Spleen (tissue), 11 donors: ENCODE data around the gene HINT2. TPM values are rescaled to one million over a fixed set of nuclear protein-coding genes. Genes with fewer than 3 reads are reported as not detected.

Experiments
- DNase-seq: peaks from one replicate; pipeline ENCODE4 v3.0.0-alpha.2; 2020
- H3K27ac ChIP-seq, 8 donors: fragments of 200-600 bp; sonication (generic) in 7 of 8; 1 replicate in 4 of 8; 2 replicates in 4 of 8; pipeline versions ENCODE4 v1.5.0 to v1.8.0; 2016 to 2021; ENCODE audit warnings: inconsistent platforms in 4 of 8, mild to moderate bottlenecking in 4 of 8, moderate library complexity in 1 of 8
- H3K27me3 ChIP-seq, 7 donors: fragments of 200-600 bp; sonication (generic) in 6 of 7; replicated peaks in 1 of 7; 1 replicate in 4 of 7; 2 replicates in 3 of 7; pipeline versions ENCODE4 v1.5.0 to v1.8.0; 2016 to 2021; ENCODE audit warnings: inconsistent platforms in 3 of 7, mild to moderate bottlenecking in 1 of 7
- H3K36me3 ChIP-seq, 6 donors: fragments of 200-600 bp; sonication (generic) in 5 of 6; 1 replicate in 4 of 6; 2 replicates in 2 of 6; pipeline versions ENCODE4 v1.5.0 to v1.8.0; 2016 to 2021; ENCODE audit warnings: inconsistent platforms in 2 of 6
- H3K4me1 ChIP-seq, 6 donors: fragments of 200-600 bp; sonication (generic) in 5 of 6; 1 replicate in 3 of 6; 2 replicates in 3 of 6; pipeline versions ENCODE4 v1.5.0 to v1.8.0; 2016 to 2021; ENCODE audit warnings: inconsistent platforms in 3 of 6
- H3K4me3 ChIP-seq, 8 donors: fragments of 200-600 bp; sonication (generic) in 7 of 8; 1 replicate in 4 of 8; 2 replicates in 4 of 8; pipeline versions ENCODE4 v1.5.0 to v1.8.0; 2016 to 2021; ENCODE audit warnings: inconsistent platforms in 4 of 8, mild to moderate bottlenecking in 4 of 8, moderate library complexity in 2 of 8
- H3K9me3 ChIP-seq, 8 donors: fragments of 200-600 bp; sonication (generic) in 7 of 8; 1 replicate in 4 of 8; 2 replicates in 4 of 8; pipeline versions ENCODE4 v1.5.0 to v1.8.0; 2016 to 2021; ENCODE audit warnings: inconsistent platforms in 4 of 8
- POLR2A ChIP-seq, 3 donors: fragments of 450-650 bp; IDR thresholded peaks; one replicate each; pipeline ENCODE4 v1.5.1; 2017; ENCODE audit warnings: antibody characterized with exemption in 3 of 3, mild to moderate bottlenecking in 1 of 3
- POLR2AphosphoS5 ChIP-seq, 3 donors: sonication (generic); formaldehyde crosslinking; IDR thresholded peaks; one replicate each; pipeline ENCODE4 v1.5.1; 2017; ENCODE audit warnings: antibody characterized with exemption in 3 of 3
- WGBS, 5 donors: extraction: QIAGEN DNeasy Blood & Tissue Kit in 3 of 5; methylation state at CpG; one replicate each; pipeline versions ENCODE4 v1.1.5 to v1.1.7; 2013 to 2018; 5-methylcytosine and 5-hydroxymethylcytosine counted together
- intact Hi-C: fragments of 100-400 bp; cut with DNase I; formaldehyde crosslinking; loops from one replicate; pipeline ENCODE4 v1.15.0; 2023; ENCODE audit warnings: low total_unique reads
- polyA plus RNA-seq, 3 donors: library from polyadenylated mRNA; stranded (reverse); fragments of 200-250 nt; gene quantifications; one replicate each; pipeline ENCODE4 v1.2.1, GENCODE V29; 2013
- total RNA-seq, 7 donors: library from RNA; depleted of rRNA in 3 of 7; stranded (reverse); fragments of >200 nt in 3 of 7; fragmentation: NEBNext Ultra II Directional in 4 of 7; extraction: Animal tissue kit (Norgen Biotek cat#: 25700) in 4 of 7; gene quantifications; one replicate each; pipeline versions ENCODE4 v1.1.0 to v1.2.1, GENCODE V29; 2016 to 2021
- TF ChIP-seq, protein P1 (sequence below), 11 experiments: fragments of 200-600 bp in 7 of 11; fragments of 450-650 bp in 4 of 11; sonication (generic) in 4 of 11; IDR thresholded peaks in 8 of 11; conservative IDR thresholded peaks in 3 of 11; 1 replicate in 7 of 11; 2 replicates in 4 of 11; pipeline versions ENCODE4 v1.4.0 to v1.8.0; 2016 to 2021; ENCODE audit warnings: antibody characterized with exemption in 11 of 11, inconsistent platforms in 4 of 11, mild to moderate bottlenecking in 1 of 11
- donor health status: healthy with polysubstance abuse.
- donor health status: DM: no; HTN: no; CAD: no; lungs with moderate emphysema.
- donor health status: DM: no; HTN: no; CAD: no.
- donor health status: Bipolar disorder and iron deficiency.
- donor health status: healthy.
- donor health status: DM: no; HTN: no; CAD: no.
- donor health status: DM: yes; HTN: yes; CAD: no.

The HINT2 gene
- total and polyA plus RNA-seq, 10 donors = 20.1 to 73.6 (median 25.1) TPM

DNA sequence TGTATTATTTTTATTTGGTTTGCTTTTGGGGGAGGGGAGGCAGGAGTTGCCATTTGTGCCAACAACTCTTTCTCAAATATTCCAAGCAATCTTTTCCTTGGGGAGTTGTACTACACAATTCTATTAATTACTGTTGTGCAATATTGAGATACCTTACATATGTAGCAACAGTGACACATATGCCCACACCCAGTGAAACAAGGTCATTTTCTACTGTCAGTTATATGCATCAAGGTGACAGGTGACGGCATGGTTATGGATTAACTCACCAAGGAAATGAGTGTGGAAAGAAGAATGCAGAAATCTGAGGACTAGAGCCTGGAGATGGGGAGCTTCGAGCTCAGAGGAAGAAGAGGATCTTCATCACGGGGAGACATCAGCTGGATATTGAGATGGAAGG lies 42.9 kb downstream of the HINT2 start:
- Histone ChIP-seq H3K27ac (peak overlapping the region in 1 of 8 donors; percentile 48), H3K4me1 (peaks cover 9 to 43% (median 34%) of the 10 kb centered on the region in 6 donors), H3K9me3 (no peaks in the 10 kb centered on the region), H3K4me3 (no peak overlapping the region), H3K27me3 (no peaks in the 10 kb centered on the region), H3K36me3 (peaks cover 0 to 5% (median 0%) of the 10 kb centered on the region in 6 donors)
- TF ChIP-seq POLR2A (IDR thresholded peaks at IDR 0.05) = no peak
- TF ChIP-seq, protein P1, sequence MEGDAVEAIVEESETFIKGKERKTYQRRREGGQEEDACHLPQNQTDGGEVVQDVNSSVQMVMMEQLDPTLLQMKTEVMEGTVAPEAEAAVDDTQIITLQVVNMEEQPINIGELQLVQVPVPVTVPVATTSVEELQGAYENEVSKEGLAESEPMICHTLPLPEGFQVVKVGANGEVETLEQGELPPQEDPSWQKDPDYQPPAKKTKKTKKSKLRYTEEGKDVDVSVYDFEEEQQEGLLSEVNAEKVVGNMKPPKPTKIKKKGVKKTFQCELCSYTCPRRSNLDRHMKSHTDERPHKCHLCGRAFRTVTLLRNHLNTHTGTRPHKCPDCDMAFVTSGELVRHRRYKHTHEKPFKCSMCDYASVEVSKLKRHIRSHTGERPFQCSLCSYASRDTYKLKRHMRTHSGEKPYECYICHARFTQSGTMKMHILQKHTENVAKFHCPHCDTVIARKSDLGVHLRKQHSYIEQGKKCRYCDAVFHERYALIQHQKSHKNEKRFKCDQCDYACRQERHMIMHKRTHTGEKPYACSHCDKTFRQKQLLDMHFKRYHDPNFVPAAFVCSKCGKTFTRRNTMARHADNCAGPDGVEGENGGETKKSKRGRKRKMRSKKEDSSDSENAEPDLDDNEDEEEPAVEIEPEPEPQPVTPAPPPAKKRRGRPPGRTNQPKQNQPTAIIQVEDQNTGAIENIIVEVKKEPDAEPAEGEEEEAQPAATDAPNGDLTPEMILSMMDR (IDR thresholded peaks at IDR 0.05 in 8 of 11, conservative IDR thresholded peaks at IDR 0.05 in 3 of 11) = no peak
- TF ChIP-seq POLR2AphosphoS5 (IDR thresholded peaks at IDR 0.05) = no peak
- WGBS, 5 donors = 59 to 81% (median 71%) methylated on average over 3 of the region's 3 CpGs
- DNase-seq = no peak
- intact Hi-C loops = no loop called here

- peaks cover 9 to 43% (median 34%) of the 10 kb centered on the region in 6 donors for H3K4me1 ChIP-seq
- no peak overlapping the region for H3K4me3 ChIP-seq
- no peak for DNase-seq
- no peaks in the 10 kb centered on the region for H3K9me3 ChIP-seq
- intact Hi-C loops = no loop called here
- no peaks in the 10 kb centered on the region for H3K27me3 ChIP-seq
- H3K36me3 ChIP-seq = peaks cover 0 to 5% (median 0%) of the 10 kb centered on the region in 6 donors
- peak overlapping the region in 6 of 8 donors; percentile 13 to 63 (median 48) for H3K27ac ChIP-seq
- 33 to 59% (median 39%) methylated on average over 1 of the region's 1 CpG for WGBS, 5 donors
- TF ChIP-seq POLR2AphosphoS5 (IDR thresholded peaks at IDR 0.05) (no peak), POLR2A (IDR thresholded peaks at IDR 0.05) (no peak)
- TF ChIP-seq, protein P1 (IDR thresholded peaks at IDR 0.05 in 8 of 11, conservative IDR thresholded peaks at IDR 0.05 in 3 of 11) = no peak
Observed at GRCh38 chr9:35771534-35771933, 43.3 kb downstream of the HINT2 start.

GRCh38 chr9:35771075-35771433 lies 43.8 kb downstream of the HINT2 start:
- intact Hi-C loops = no loop called here
- no peaks in the 10 kb centered on the region for H3K27me3 ChIP-seq
- H3K4me1 ChIP-seq = peaks cover 9 to 40% (median 32%) of the 10 kb centered on the region in 6 donors
- 34 to 62% (median 36%) methylated on average over 4 of the region's 4 CpGs for WGBS, 5 donors
- DNase-seq = no peak
- no peak overlapping the region for H3K4me3 ChIP-seq
- H3K9me3 ChIP-seq = no peaks in the 10 kb centered on the region
- TF ChIP-seq, protein P1 (IDR thresholded peaks at IDR 0.05 in 8 of 11, conservative IDR thresholded peaks at IDR 0.05 in 3 of 11) = no peak
- TF ChIP-seq POLR2AphosphoS5 (IDR thresholded peaks at IDR 0.05) = no peak
- TF ChIP-seq POLR2A (IDR thresholded peaks at IDR 0.05) = no peak
- peaks cover 0 to 5% (median 0%) of the 10 kb centered on the region in 6 donors for H3K36me3 ChIP-seq
- H3K27ac ChIP-seq = peak overlapping the region in 6 of 8 donors; percentile 13 to 63 (median 48)

GRCh38 chr9:35769763-35770162 lies 45.1 kb downstream of the HINT2 start:
- H3K9me3 ChIP-seq = no peaks in the 10 kb centered on the region
- H3K27ac ChIP-seq = no peak overlapping the region
- peaks cover 3 to 27% (median 22%) of the 10 kb centered on the region in 6 donors for H3K4me1 ChIP-seq
- no peak for DNase-seq
- WGBS, 5 donors = 89 to 100% (median 95%) methylated on average over 1 of the region's 1 CpG
- H3K36me3 ChIP-seq = peaks cover 0 to 5% (median 0%) of the 10 kb centered on the region in 6 donors
- no peaks in the 10 kb centered on the region for H3K27me3 ChIP-seq
- intact Hi-C loops = no loop called here
- no peak overlapping the region for H3K4me3 ChIP-seq
- no peak for TF ChIP-seq POLR2A (IDR thresholded peaks at IDR 0.05)
- TF ChIP-seq, protein P1 (IDR thresholded peaks at IDR 0.05 in 8 of 11, conservative IDR thresholded peaks at IDR 0.05 in 3 of 11) = no peak
- TF ChIP-seq POLR2AphosphoS5 (IDR thresholded peaks at IDR 0.05) = no peak
